K562 (cell line): ENCODE measurements around the gene MED13L. TPM values are rescaled to one million over a fixed set of nuclear protein-coding genes. Genes with fewer than 3 reads are reported as not detected.

Experiments used
- ATAC-seq: fragments of 200-7000 bp; cut with Tn5 transposase; 3 replicates; pipeline ENCODE4 v1.9.1; 2020; ENCODE audit warnings: moderate library complexity
- BruUV-seq: library from RNA; stranded (reverse); fragments of 400-500 nt; replicated peaks from 2 replicates; lab custom pipeline; 2021; lab: Mats Ljungman, UMichigan
- CTCF ChIA-PET: fragments of 300-600 bp; formaldehyde crosslinking; extraction: SDS; loops from one replicate; lab custom pipeline; 2021; ENCODE audit warnings: low intra/inter-chr PET ratio; lab: Yijun Ruan, JAX
- POLR2A ChIA-PET: fragments of 300-600, 350-650 bp; sonication (Branson Sonifier 250); formaldehyde crosslinking; extraction: SDS; loops from one replicate; lab custom pipeline; 2021; ENCODE audit warnings: antibody characterized with exemption, inconsistent platforms; lab: Yijun Ruan, JAX
- DNase-seq, 4 experiments: peaks; one replicate each; pipeline versions ENCODE4 v3.0.0 to v3.0.0-alpha.2; 2011 to 2018; ENCODE audit warnings: low spot score in 3 of 4, mixed read lengths in 3 of 4; ENCODE audit errors: extremely low read depth in 1 of 4
- FAIRE-seq: peaks from 2 replicates; lab custom pipeline; 2011; peaks lifted over from hg19 to GRCh38; lab: Jason Lieb, UNC
- H2AFZ ChIP-seq: 2 replicates; pipeline ENCODE4 v1.6.0; 2011; ENCODE audit warnings: low read depth, low read length, control low read depth, inconsistent platforms
- H3K27ac ChIP-seq: fragments of 200-600 bp; 3 replicates; pipeline ENCODE4 v1.8.0; 2011; ENCODE audit warnings: low read depth, mild to moderate bottlenecking, control low read depth, inconsistent platforms, low read length, moderate library complexity, mixed read lengths; ENCODE audit errors: extremely low read depth
- H3K27me3 ChIP-seq, 2 experiments: fragments of 300-600 bp in 1 of 2; 2 replicates in 1 of 2; 3 replicates in 1 of 2; pipeline versions ENCODE4 v1.6.0 to v1.8.0; 2011; ENCODE audit warnings: inconsistent platforms in 2 of 2, low read length in 2 of 2, mild to moderate bottlenecking in 1 of 2, mixed read lengths in 1 of 2, moderate library complexity in 1 of 2; ENCODE audit not compliant: control insufficient read depth in 2 of 2, insufficient read depth in 2 of 2
- H3K36me3 ChIP-seq: fragments of 300-600 bp; 3 replicates; pipeline ENCODE4 v1.8.0; 2011; ENCODE audit warnings: mild to moderate bottlenecking, low read length, inconsistent platforms; ENCODE audit not compliant: control insufficient read depth, insufficient read depth
- H3K4me1 ChIP-seq, 2 experiments: fragments of 200-600 bp in 1 of 2; replicated peaks in 1 of 2; 2 replicates in 1 of 2; 3 replicates in 1 of 2; pipeline versions ENCODE4 v1.5.1 to v1.8.0; 2011; ENCODE audit warnings: inconsistent platforms in 2 of 2, low read length in 2 of 2, mild to moderate bottlenecking in 1 of 2, mixed read lengths in 1 of 2, moderate library complexity in 1 of 2; ENCODE audit not compliant: control insufficient read depth in 2 of 2, insufficient read depth in 2 of 2
- H3K4me2 ChIP-seq: 2 replicates; pipeline ENCODE4 v1.6.1; 2011; ENCODE audit warnings: low read length, control low read depth, inconsistent platforms, mixed read lengths; ENCODE audit not compliant: insufficient read depth
- H3K4me3 ChIP-seq: fragments of 200-600 bp; sonication (generic), shearing (Covaris generic); 2 replicates; pipeline ENCODE4 v1.5.1; 2016; ENCODE audit warnings: control low read depth, inconsistent platforms
- H3K79me2 ChIP-seq: fragments of 200-600 bp; 3 replicates; pipeline ENCODE4 v1.8.0; 2011; ENCODE audit warnings: low read length, inconsistent platforms; ENCODE audit not compliant: control insufficient read depth, insufficient read depth
- H3K9ac ChIP-seq, 2 experiments: 2 replicates each; pipeline versions ENCODE4 v1.6.0 to v1.6.1; 2011; ENCODE audit warnings: low read depth in 2 of 2, low read length in 2 of 2, control low read depth in 1 of 2, inconsistent platforms in 1 of 2, mild to moderate bottlenecking in 1 of 2, mixed read lengths in 1 of 2; ENCODE audit not compliant: insufficient read depth in 1 of 2
- H3K9me1 ChIP-seq: one replicate; pipeline ENCODE4 v1.6.0; 2011; ENCODE audit warnings: inconsistent platforms, mild to moderate bottlenecking, low read length, moderate library complexity; ENCODE audit not compliant: control insufficient read depth, insufficient read depth
- H3K9me3 ChIP-seq: replicated peaks from 2 replicates; pipeline ENCODE4 v1.5.1; 2011; ENCODE audit warnings: low read depth, low read length, inconsistent platforms; ENCODE audit not compliant: control insufficient read depth, insufficient read depth
- H4K20me1 ChIP-seq: replicated peaks from 2 replicates; pipeline ENCODE4 v1.6.1; 2011; ENCODE audit warnings: low read length, inconsistent platforms, mixed read lengths; ENCODE audit not compliant: control insufficient read depth, insufficient read depth
- CTBP1 ChIP-seq: fragments of 450-650 bp; IDR thresholded peaks from 2 replicates; pipeline ENCODE4 v1.6.1; 2016; ENCODE audit warnings: borderline replicate concordance
- ILF3 ChIP-seq: fragments of 450-650 bp; IDR thresholded peaks from 2 replicates; pipeline ENCODE4 v1.6.1; 2018; ENCODE audit warnings: antibody characterized with exemption, mild to moderate bottlenecking, moderate library complexity, borderline replicate concordance
- NONO ChIP-seq, 2 experiments: fragments of 200-400 bp in 1 of 2; fragments of 450-650 bp in 1 of 2; formaldehyde crosslinking in 1 of 2; IDR thresholded peaks; 2 replicates each; pipeline ENCODE4 v1.6.1; 2017; ENCODE audit warnings: low read depth in 2 of 2, mild to moderate bottlenecking in 2 of 2, moderate library complexity in 2 of 2, low read length in 1 of 2
- RFX1 ChIP-seq: fragments of 450-650 bp; IDR thresholded peaks from 2 replicates; pipeline ENCODE4 v1.6.1; 2016; ENCODE audit warnings: mild to moderate bottlenecking, moderate library complexity
- SOX6 ChIP-seq: fragments of 450-650 bp; IDR thresholded peaks from 2 replicates; pipeline ENCODE4 v1.6.1; 2014; ENCODE audit warnings: mild to moderate bottlenecking
- SRSF7 ChIP-seq: fragments of 200-400 bp; formaldehyde crosslinking; optimal IDR thresholded peaks from 2 replicates; pipeline ENCODE3; 2017; ENCODE audit warnings: mild to moderate bottlenecking, low read depth, low read length
- ZNF165 ChIP-seq: fragments of 250-450 bp; sonication (Bioruptor Pico); IDR thresholded peaks from 2 replicates; pipeline ENCODE4 v1.4.0; 2020; ENCODE audit warnings: borderline replicate concordance
- ZNF263 ChIP-seq: sonication (generic); formaldehyde crosslinking; IDR thresholded peaks from 2 replicates; pipeline ENCODE4 v1.8.0; 2022; ENCODE audit warnings: mild to moderate bottlenecking, missing genetic modification reagents, borderline replicate concordance
- WGBS: fragments of 100-300 bp; shearing (Covaris generic); methylation state at CpG from one replicate; pipeline ENCODE4 v1.1.6; 2016; ENCODE audit warnings: low coverage, mixed read lengths; ENCODE audit not compliant: insufficient coverage; ENCODE audit errors: missing lambda C conversion rate; 5-methylcytosine and 5-hydroxymethylcytosine counted together
- in situ Hi-C: fragments of 300-500 bp; cut with MboI; formaldehyde crosslinking; loops from 4 replicates; pipeline ENCODE4 v1.15.0; 2018; ENCODE audit warnings: inconsistent platforms, mixed read lengths
- intact Hi-C: fragments of 100-400 bp; cut with micrococcal nuclease; formaldehyde crosslinking; loops from 2 replicates; pipeline ENCODE4 v1.14.2; 2022
- polyA plus RNA-seq, 8 experiments: library from polyadenylated mRNA; depleted of rRNA in 4 of 8; stranded (reverse) in 5 of 8; unstranded in 3 of 8; fragments of >200 nt; fragmentation: Nextera tagmentation in 2 of 8; fragmentation: Illumina TruSeq in 1 of 8; extraction: Ambion mirVana in 2 of 8; extraction: Trizol in 1 of 8; gene quantifications; 2 replicates each; pipeline versions ENCODE4 v1.2.1 to v1.2.3, GENCODE V29; 2011 to 2014; ENCODE audit warnings: inconsistent platforms in 1 of 8, missing spikeins in 1 of 8
- total RNA-seq, 7 experiments: library from RNA; depleted of rRNA in 6 of 7; stranded (reverse); fragments of >200 nt in 6 of 7; fragmentation: Illumina TruSeq in 2 of 7; extraction: Trizol in 2 of 7; gene quantifications; 2 replicates each; pipeline versions ENCODE4 v1.2.1 to v1.2.3, GENCODE V29; 2011 to 2021; ENCODE audit warnings: low replicate concordance in 1 of 7
- TF ChIP-seq, protein P1 (sequence below): fragments of 250-450 bp; sonication (Bioruptor Pico); IDR thresholded peaks from 2 replicates; pipeline ENCODE4 v1.5.1; 2021; ENCODE audit warnings: mild to moderate bottlenecking
- TF ChIP-seq, protein P2 (sequence below): fragments of 250-450 bp; sonication (Bioruptor Pico); IDR thresholded peaks from 2 replicates; pipeline ENCODE4 v1.8.0; 2022; ENCODE audit warnings: inconsistent platforms, mild to moderate bottlenecking, moderate library complexity, borderline replicate concordance

MED13L gene
- total and polyA plus RNA-seq, 9 of the 15 experiments (the other 6 are each of a cell fraction or from before 2014, with no cell fraction given): 13.4 to 90.3 (median 36.9) TPM

DNA sequence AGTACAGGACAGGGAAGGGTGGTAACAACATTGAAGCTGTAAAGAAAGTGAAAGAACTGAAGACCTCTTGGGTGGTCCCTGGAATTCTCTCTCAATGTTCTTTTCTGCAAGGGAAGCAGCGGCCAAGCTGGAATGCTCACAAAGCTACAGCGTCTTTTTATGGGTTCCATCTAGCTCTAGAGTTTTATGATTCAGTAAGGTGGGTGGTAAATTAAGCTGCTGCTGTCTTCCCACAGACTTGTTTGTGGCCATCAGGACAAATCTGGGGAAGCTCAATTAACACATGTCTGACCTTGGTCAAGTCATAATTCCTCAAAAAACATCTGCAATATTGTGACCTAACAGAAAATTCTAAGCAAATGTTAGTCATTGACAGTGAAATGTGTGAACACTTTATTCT lies 139.1 kb downstream of the MED13L start (continued):
- TF ChIP-seq, protein P1, sequence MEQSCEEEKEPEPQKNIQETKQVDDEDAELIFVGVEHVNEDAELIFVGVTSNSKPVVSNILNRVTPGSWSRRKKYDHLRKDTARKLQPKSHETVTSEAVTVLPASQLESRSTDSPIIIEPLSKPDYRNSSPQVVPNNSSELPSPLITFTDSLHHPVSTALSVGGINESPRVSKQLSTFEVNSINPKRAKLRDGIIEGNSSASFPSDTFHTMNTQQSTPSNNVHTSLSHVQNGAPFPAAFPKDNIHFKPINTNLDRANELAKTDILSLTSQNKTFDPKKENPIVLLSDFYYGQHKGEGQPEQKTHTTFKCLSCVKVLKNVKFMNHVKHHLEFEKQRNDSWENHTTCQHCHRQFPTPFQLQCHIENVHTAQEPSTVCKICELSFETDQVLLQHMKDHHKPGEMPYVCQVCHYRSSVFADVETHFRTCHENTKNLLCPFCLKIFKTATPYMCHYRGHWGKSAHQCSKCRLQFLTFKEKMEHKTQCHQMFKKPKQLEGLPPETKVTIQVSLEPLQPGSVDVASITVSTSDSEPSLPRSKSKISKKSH (CRISPR knock-in tag): no peak

DNA sequence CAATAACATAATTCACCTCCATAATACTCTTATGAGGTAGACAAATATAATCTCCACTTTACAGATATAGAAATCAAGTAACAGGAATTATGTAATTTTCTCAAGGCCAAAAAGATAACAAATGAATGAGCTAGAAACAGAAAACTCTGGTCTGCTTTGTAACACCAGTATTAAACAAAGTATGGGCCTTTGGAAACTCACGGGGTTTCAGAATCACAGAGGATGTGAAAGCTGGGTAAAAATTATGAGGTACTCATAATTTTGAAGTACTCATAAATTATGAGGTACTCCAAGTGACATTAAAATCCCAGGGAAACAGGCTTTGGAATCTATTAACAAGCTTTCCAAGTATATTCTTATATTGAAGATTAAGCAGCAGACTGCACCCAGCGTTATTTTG lies 140.2 kb downstream of the MED13L start:
- 39% methylated on average over 2 of the region's 2 CpGs for WGBS
- Histone ChIP-seq H3K79me2 (peaks cover 94% of the 10 kb centered on the region), H3K4me3 (no peak overlapping the region), H3K9me3 (no peaks in the 10 kb centered on the region), H3K4me1 (peaks cover 9 to 17% of the 10 kb centered on the region in 2 experiments), H3K4me2 (no peak overlapping the region), H4K20me1 (peaks cover 12% of the 10 kb centered on the region; the same call in 1 of the 2 replicates), H3K9me1 (no peaks in the 10 kb centered on the region), H2AFZ (no peak overlapping the region), H3K36me3 (no peaks in the 10 kb centered on the region), H3K9ac (no peak overlapping the region), H3K27me3 (no peaks in the 10 kb centered on the region), H3K27ac (no peak overlapping the region)
- in situ Hi-C loops: no loop called here
- no peak for ATAC-seq
- DNase-seq: no peak
- no peak for FAIRE-seq
- ChIA-PET CTCF (no interaction called here), POLR2A (interaction anchor here (0.9 to 1.4 kb wide), 4 partner anchors 8 to 27 kb away, joined by 3 to 4 read pairs (median 3); no protein-coding TSS in a partner anchor)
- intact Hi-C loops: no loop called here
- no TSS peak for BruUV-seq
- TF ChIP-seq SRSF7 (no peak), ZNF165 (CRISPR knock-in tag) (no peak), SOX6 (no peak), ZNF263 (CRISPR knock-in tag) (no peak), ILF3 (no peak), NONO (IDR thresholded peaks at IDR 0.05; ENCODE audit: low read depth in 2 of 2, low read length in 1 of 2) (no peak), CTBP1 (no peak), RFX1 (no peak)
- TF ChIP-seq, protein P2, sequence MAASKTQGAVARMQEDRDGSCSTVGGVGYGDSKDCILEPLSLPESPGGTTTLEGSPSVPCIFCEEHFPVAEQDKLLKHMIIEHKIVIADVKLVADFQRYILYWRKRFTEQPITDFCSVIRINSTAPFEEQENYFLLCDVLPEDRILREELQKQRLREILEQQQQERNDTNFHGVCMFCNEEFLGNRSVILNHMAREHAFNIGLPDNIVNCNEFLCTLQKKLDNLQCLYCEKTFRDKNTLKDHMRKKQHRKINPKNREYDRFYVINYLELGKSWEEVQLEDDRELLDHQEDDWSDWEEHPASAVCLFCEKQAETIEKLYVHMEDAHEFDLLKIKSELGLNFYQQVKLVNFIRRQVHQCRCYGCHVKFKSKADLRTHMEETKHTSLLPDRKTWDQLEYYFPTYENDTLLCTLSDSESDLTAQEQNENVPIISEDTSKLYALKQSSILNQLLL (CRISPR knock-in tag): no peak
